Measurements from ENCODE around the gene CAP1.
A peak's percentile ranks its signal among the peaks of the same experiment; 100 is the strongest.
"Not testable (repeated sequence)": the region's sequence is repeated elsewhere in the genome, so short reads cannot be mapped to it uniquely, and the experiment has no call there.

The CAP1 gene

DNA sequence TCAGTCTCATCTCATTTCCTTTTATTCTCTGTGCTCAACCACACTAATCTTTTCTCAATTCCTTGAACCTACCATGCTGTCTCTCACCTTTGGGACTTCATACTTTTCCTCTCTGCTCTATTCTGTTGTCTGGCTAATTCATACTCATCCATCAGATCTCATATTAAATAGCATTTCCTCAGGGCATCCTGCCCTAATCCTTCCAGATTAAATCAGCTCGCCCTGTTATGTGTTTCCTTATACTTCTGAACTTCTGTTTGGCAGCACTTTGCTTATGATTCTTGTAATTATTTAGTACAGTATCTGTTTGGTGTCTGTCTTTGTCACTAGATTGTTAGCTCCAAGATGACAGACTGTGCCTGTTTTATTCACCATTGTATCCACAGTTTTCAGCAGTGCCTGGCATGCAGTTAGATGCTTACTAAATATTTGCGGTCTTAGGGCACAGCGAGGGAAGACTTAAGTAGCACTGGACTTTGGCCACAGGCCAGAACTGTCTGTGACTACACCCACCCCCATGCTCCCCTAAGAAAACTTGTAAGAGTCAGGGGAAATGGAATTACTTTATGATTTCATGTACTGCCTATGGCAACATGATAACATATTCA lies 9.9 kb upstream of the CAP1 start:
- DNase-seq (ENCODE audit: low read depth): no peak
- H3K4me3 ChIP-seq (ENCODE audit: low read depth, low read length): no peak overlapping the region
- in situ Hi-C loops (cut with HindIII; ENCODE audit: low sequenced_read_pairs): no loop called here
- TF ChIP-seq, protein P1, sequence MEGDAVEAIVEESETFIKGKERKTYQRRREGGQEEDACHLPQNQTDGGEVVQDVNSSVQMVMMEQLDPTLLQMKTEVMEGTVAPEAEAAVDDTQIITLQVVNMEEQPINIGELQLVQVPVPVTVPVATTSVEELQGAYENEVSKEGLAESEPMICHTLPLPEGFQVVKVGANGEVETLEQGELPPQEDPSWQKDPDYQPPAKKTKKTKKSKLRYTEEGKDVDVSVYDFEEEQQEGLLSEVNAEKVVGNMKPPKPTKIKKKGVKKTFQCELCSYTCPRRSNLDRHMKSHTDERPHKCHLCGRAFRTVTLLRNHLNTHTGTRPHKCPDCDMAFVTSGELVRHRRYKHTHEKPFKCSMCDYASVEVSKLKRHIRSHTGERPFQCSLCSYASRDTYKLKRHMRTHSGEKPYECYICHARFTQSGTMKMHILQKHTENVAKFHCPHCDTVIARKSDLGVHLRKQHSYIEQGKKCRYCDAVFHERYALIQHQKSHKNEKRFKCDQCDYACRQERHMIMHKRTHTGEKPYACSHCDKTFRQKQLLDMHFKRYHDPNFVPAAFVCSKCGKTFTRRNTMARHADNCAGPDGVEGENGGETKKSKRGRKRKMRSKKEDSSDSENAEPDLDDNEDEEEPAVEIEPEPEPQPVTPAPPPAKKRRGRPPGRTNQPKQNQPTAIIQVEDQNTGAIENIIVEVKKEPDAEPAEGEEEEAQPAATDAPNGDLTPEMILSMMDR (IDR thresholded peaks at IDR 0.05; ENCODE audit: low read depth, low read length, missing control alignments): no peak

DNA sequence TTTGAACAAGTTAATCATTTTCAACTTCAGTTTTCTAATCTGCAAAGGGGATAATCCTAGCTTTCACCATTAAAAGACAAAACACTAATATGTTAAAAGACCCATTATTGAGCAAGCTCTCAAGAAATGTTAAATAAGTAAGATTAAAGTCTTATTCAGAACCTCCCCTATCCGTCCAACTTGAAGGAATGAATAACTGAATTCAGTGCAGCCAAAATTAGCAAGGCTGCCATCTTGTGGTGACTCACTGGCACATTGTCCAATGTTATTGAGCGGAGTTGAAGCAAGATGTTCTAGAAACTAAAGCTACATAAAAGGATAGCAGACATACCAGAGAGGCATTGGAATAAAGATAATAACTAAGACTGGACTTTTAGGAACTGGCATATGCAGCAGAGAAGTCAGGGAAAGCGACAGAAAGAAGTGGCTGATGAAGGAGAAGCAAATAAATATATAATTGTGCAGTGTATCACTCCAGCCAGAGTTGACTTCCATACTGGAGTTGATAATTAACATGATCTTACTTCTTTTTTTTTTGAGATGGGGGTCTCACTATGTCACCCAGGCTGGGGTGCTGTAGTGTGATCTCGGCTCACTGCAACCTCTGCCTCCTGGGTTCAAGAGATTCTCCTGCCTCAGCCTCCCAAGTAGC lies 8.2 kb upstream of the CAP1 start:
- DNase-seq (ENCODE audit: low read depth): peak; percentile 46
- TF ChIP-seq, protein P1 (IDR thresholded peaks at IDR 0.05; ENCODE audit: low read depth, low read length, missing control alignments): peak; percentile 73
- in situ Hi-C loops (cut with HindIII; ENCODE audit: low sequenced_read_pairs): no loop called here
- H3K4me3 ChIP-seq (ENCODE audit: low read depth, low read length): no peak overlapping the region

DNA sequence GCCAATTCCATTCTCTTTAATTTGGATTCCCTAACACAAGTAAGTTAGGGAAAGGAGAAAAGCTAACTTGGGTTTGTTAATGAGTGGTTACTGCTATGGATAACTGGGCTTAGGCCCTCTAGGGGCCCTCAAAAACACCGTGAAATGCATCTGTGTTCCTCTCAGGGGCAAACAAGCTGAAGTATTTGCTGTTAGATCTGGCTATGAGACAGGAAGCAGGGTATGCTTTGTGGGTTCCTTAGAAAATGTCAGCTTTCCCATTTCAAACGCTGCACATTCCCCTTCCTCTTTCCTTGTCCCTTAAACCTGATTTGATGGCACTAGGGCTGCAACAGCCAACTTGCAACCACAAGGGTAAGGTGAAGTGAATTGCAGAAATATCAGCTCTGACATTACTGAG lies 5.7 kb upstream of the CAP1 start:
- no peak for DNase-seq (ENCODE audit: low read depth)
- no peak overlapping the region for H3K4me3 ChIP-seq (ENCODE audit: low read depth, low read length)
- in situ Hi-C loops (cut with HindIII; ENCODE audit: low sequenced_read_pairs): no loop called here
- TF ChIP-seq, protein P1 (IDR thresholded peaks at IDR 0.05; ENCODE audit: low read depth, low read length, missing control alignments): no peak

DNA sequence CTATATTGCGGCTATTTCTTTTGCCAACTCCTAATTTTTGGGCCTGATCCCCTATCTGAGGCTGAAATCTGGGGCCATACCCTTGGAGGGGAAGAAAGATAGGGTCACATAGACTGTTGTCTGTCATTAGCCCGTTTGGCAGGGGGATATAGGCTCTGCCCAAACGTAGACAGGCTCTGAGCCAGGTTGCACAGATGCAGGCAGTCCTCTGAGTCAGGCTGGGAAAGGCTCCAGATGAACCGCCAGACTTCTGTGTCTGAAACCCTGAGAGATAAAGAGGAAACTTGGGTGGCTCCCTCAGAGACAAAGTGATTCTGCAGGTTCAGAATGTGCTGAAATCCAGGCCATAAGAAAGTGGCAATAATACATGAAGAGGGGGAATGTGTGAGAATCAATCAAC lies 4.0 kb upstream of the CAP1 start:
- in situ Hi-C loops (cut with HindIII; ENCODE audit: low sequenced_read_pairs): no loop called here
- TF ChIP-seq, protein P1 (IDR thresholded peaks at IDR 0.05; ENCODE audit: low read depth, low read length, missing control alignments): no peak
- DNase-seq (ENCODE audit: low read depth): peak; percentile 73
- no peak overlapping the region for H3K4me3 ChIP-seq (ENCODE audit: low read depth, low read length)

- H3K4me3 ChIP-seq (ENCODE audit: low read depth, low read length); in situ Hi-C loops (cut with HindIII; ENCODE audit: low sequenced_read_pairs); DNase-seq (ENCODE audit: low read depth): not testable (repeated sequence)
Measured at GRCh38 chr1:40037254-40037653, 3.3 kb upstream of the CAP1 start.

- no peak for DNase-seq (ENCODE audit: low read depth)
- TF ChIP-seq, protein P1 (IDR thresholded peaks at IDR 0.05; ENCODE audit: low read depth, low read length, missing control alignments): no peak
- in situ Hi-C loops (cut with HindIII; ENCODE audit: low sequenced_read_pairs): no loop called here
- no peak overlapping the region for H3K4me3 ChIP-seq (ENCODE audit: low read depth, low read length)
Measured at GRCh38 chr1:40038697-40039096, 1.8 kb upstream of the CAP1 start.

- in situ Hi-C loops (cut with HindIII; ENCODE audit: low sequenced_read_pairs): no loop called here
- TF ChIP-seq, protein P1 (IDR thresholded peaks at IDR 0.05; ENCODE audit: low read depth, low read length, missing control alignments): peak; percentile 12
- H3K4me3 ChIP-seq (ENCODE audit: low read depth, low read length): peak overlapping the region; percentile 89
- DNase-seq (ENCODE audit: low read depth): peak; percentile 20
Measured at GRCh38 chr1:40039245-40039756, 1.2 kb upstream of the CAP1 start.
